Uterus (tissue), 2 donors: ENCODE measurements around the gene ARID4B.

Source experiments
- CTCF ChIP-seq, 4 experiments: fragments of 200-600 bp in 2 of 4; fragments of 450-650 bp in 2 of 4; sonication (generic) in 2 of 4; IDR thresholded peaks; one replicate each; pipeline ENCODE4 v1.5.1; 2016 to 2019; ENCODE audit warnings: antibody characterized with exemption in 4 of 4, mild to moderate bottlenecking in 2 of 4, moderate library complexity in 1 of 4
- POLR2A ChIP-seq, 2 donors: fragments of 450-650 bp; IDR thresholded peaks; one replicate each; pipeline ENCODE4 v1.6.1; 2016; ENCODE audit warnings: antibody characterized with exemption in 2 of 2, mild to moderate bottlenecking in 1 of 2, moderate library complexity in 1 of 2

DNA sequence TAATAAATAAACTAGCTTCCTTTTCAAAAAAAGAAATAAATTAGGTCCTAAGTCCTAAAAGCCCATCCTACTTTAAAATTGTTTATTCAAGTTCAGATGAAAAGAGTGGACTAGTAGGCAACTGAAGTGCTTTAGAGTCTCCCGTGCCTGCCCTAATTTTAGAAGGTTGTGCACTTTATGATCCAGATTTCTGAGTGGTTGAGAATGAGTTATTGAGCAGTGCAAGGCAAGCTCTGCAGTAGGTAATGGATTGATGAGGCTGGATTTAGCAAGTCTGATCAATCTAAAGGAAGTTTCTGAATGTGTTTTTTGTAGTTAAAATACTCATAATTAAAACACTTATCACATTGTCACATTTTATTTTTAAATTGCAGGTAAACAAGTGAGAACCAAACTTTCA, 13.4 kb upstream of the ARID4B start:
- TF ChIP-seq CTCF (IDR thresholded peaks at IDR 0.05), result no peak
- no peak for TF ChIP-seq POLR2A (IDR thresholded peaks at IDR 0.05)
